Panc1 (cell line): ENCODE data around the gene LINC00305. TPM values are rescaled to one million over a fixed set of nuclear protein-coding genes. Genes with fewer than 3 reads are reported as not detected.

Experiments
- ATAC-seq: fragments of 200-7000 bp; cut with Tn5 transposase; 2 replicates; pipeline ENCODE4 v1.9.1; 2020; ENCODE audit warnings: mild to moderate bottlenecking, moderate library complexity
- BruUV-seq: library from RNA; stranded (reverse); fragments of 400-500 nt; replicated peaks from 2 replicates; lab custom pipeline; 2021; lab: Mats Ljungman, UMichigan
- CTCF ChIA-PET: fragments of 300-600 bp; sonication (Branson Sonifier 250); formaldehyde crosslinking; loops from one replicate; lab custom pipeline; 2022; ENCODE audit warnings: antibody characterized with exemption; lab: Charles Lee
- POLR2A ChIA-PET: fragments of 300-600 bp; sonication (Branson Sonifier 250); formaldehyde crosslinking; loops from one replicate; lab custom pipeline; 2022; ENCODE audit warnings: antibody characterized with exemption; lab: Charles Lee
- DNase-seq: peaks from one replicate; pipeline ENCODE4 v3.0.0-alpha.2; 2010; ENCODE audit warnings: low read depth, low spot score
- H3K27ac ChIP-seq: 2 replicates; pipeline ENCODE4 v1.5.1; 2011; ENCODE audit warnings: mild to moderate bottlenecking, low read length, inconsistent platforms
- H3K27me3 ChIP-seq: fragments of 200-500 bp; sonication (Bioruptor generic); 2 replicates; pipeline ENCODE4 v1.6.0; 2014; ENCODE audit warnings: low read length, inconsistent platforms; ENCODE audit not compliant: control insufficient read depth, insufficient read depth
- H3K36me3 ChIP-seq: fragments of 200-500 bp; sonication (Bioruptor generic); 2 replicates; pipeline ENCODE4 v1.5.1; 2014; ENCODE audit warnings: inconsistent platforms, mild to moderate bottlenecking, low read length, moderate library complexity; ENCODE audit not compliant: control insufficient read depth, insufficient read depth
- H3K4me1 ChIP-seq: 2 replicates; pipeline ENCODE4 v1.5.1; 2011; ENCODE audit warnings: inconsistent platforms, mild to moderate bottlenecking, low read length, moderate library complexity; ENCODE audit not compliant: control insufficient read depth, insufficient read depth
- H3K4me3 ChIP-seq, 2 experiments: 2 replicates each; pipeline ENCODE4 v1.5.1; 2011 to 2012; ENCODE audit warnings: low read depth in 2 of 2, low read length in 2 of 2, mild to moderate bottlenecking in 2 of 2, inconsistent platforms in 1 of 2, moderate library complexity in 1 of 2
- H3K9me3 ChIP-seq: fragments of 200-500 bp; sonication (Bioruptor generic); 2 replicates; pipeline ENCODE4 v1.5.1; 2014; ENCODE audit warnings: low read depth, mild to moderate bottlenecking, inconsistent platforms, low read length, moderate library complexity; ENCODE audit not compliant: control insufficient read depth, insufficient read depth
- CTCF ChIP-seq: fragments of 450-650 bp; IDR thresholded peaks from 2 replicates; pipeline ENCODE4 v1.5.1; 2017; ENCODE audit warnings: mild to moderate bottlenecking
- POLR2AphosphoS5 ChIP-seq: IDR thresholded peaks from 2 replicates; pipeline ENCODE4 v1.6.1; 2012; ENCODE audit warnings: mild to moderate bottlenecking, low read depth, low read length, moderate library complexity
- REST ChIP-seq, 2 experiments: IDR thresholded peaks; 2 replicates each; pipeline ENCODE4 v1.6.1; 2011 to 2012; ENCODE audit warnings: low read depth in 2 of 2, control low read depth in 1 of 2, low read length in 1 of 2, mild to moderate bottlenecking in 1 of 2, moderate library complexity in 1 of 2; ENCODE audit not compliant: insufficient read depth in 1 of 2
- SIN3A ChIP-seq: IDR thresholded peaks from 2 replicates; pipeline ENCODE4 v1.6.1; 2012; ENCODE audit warnings: low read depth, mild to moderate bottlenecking, low read length, moderate library complexity, borderline replicate concordance; ENCODE audit not compliant: insufficient read depth
- TCF7L2 ChIP-seq: IDR thresholded peaks from 2 replicates; pipeline ENCODE4 v1.6.1; 2011; ENCODE audit warnings: mild to moderate bottlenecking, low read depth, low read length, inconsistent platforms
- in situ Hi-C: cut with HindIII; loops from 2 replicates; pipeline ENCODE4 v1.10.0; 2016; ENCODE audit warnings: low sequenced_read_pairs, low pct_unique_long_range_greater_than_20kb
- intact Hi-C: fragments of 100-400 bp; cut with micrococcal nuclease; formaldehyde crosslinking; loops from one replicate; pipeline ENCODE4 v1.10.0; 2022; ENCODE audit not compliant: unreplicated experiment
- total RNA-seq: library from RNA; stranded (reverse); gene quantifications from one replicate; pipeline ENCODE4 v1.2.1, GENCODE V29; 2021; ENCODE audit not compliant: unreplicated experiment

The LINC00305 gene
- total RNA-seq, 1 experiment from 2014 or later = not detected

- CTCF ChIA-PET = no interaction called here
- H3K27ac ChIP-seq = no peak overlapping the region
- no peaks in the 10 kb centered on the region for H3K27me3 ChIP-seq
- DNase-seq = no peak
- in situ Hi-C loops (no loop called here), intact Hi-C loops (no loop called here)
- POLR2A ChIA-PET = no interaction called here
- no peak for TF ChIP-seq REST (IDR thresholded peaks at IDR 0.05; ENCODE audit: insufficient read depth in 1 of 2, low read depth in 2 of 2, low read length in 1 of 2)
- TF ChIP-seq POLR2AphosphoS5 = no peak
- TF ChIP-seq SIN3A = no peak
- no peak for TF ChIP-seq TCF7L2
- TF ChIP-seq CTCF = no peak
- no peak for ATAC-seq
- no TSS peak for BruUV-seq
- H3K9me3 ChIP-seq = no peaks in the 10 kb centered on the region
- no peak overlapping the region for H3K4me3 ChIP-seq
- no peaks in the 10 kb centered on the region for H3K4me1 ChIP-seq
- no peaks in the 10 kb centered on the region for H3K36me3 ChIP-seq
Observed at GRCh38 chr18:64180617-64181016, 31.7 kb upstream of the LINC00305 start.

GRCh38 chr18:64180171-64180570 is 31.3 kb upstream of the LINC00305 start:
- Histone ChIP-seq H3K27ac (no peak overlapping the region), H3K9me3 (no peaks in the 10 kb centered on the region), H3K4me3 (no peak overlapping the region), H3K4me1 (no peaks in the 10 kb centered on the region), H3K36me3 (no peaks in the 10 kb centered on the region), H3K27me3 (no peaks in the 10 kb centered on the region)
- BruUV-seq = no TSS peak
- intact Hi-C loops = no loop called here
- POLR2A ChIA-PET = no interaction called here
- CTCF ChIA-PET = no interaction called here
- TF ChIP-seq SIN3A (no peak), REST (IDR thresholded peaks at IDR 0.05; ENCODE audit: insufficient read depth in 1 of 2, low read depth in 2 of 2, low read length in 1 of 2) (no peak), POLR2AphosphoS5 (no peak), TCF7L2 (no peak), CTCF (no peak)
- DNase-seq = no peak
- in situ Hi-C loops = no loop called here
- no peak for ATAC-seq
